ENCODE measurements around the gene RPUSD1. TPM values are rescaled to one million over a fixed set of nuclear protein-coding genes. Genes with fewer than 3 reads are reported as not detected.
"Not testable (repeated sequence)": the region's sequence is repeated elsewhere in the genome, so short reads cannot be mapped to it uniquely, and the experiment has no call there.

The RPUSD1 gene
- total and polyA plus RNA-seq, 2 donors (not counting 1 experiment from before 2014, with no cell fraction given) = 34.7 to 46.1 TPM

GRCh38 chr16:776824-777223 lies 11.4 kb downstream of the RPUSD1 start:
- intact Hi-C loops (cut with micrococcal nuclease) = no loop called here
- no peaks in the 10 kb centered on the region for H3K36me3 ChIP-seq (replicated peaks in 1 of 2; ENCODE audit: control extremely low read depth in 1 of 2, control insufficient read depth in 1 of 2, extremely low read depth in 1 of 2, insufficient read depth in 2 of 2, low read length in 1 of 2)
- H3K4me1 ChIP-seq (ENCODE audit: control insufficient read depth in 2 of 2, insufficient read depth in 2 of 2, low read length in 2 of 2) = no peaks in the 10 kb centered on the region
- Mint-ChIP-seq H3K4me3 (no peak overlapping the region), H3K4me1 (no peaks in the 10 kb centered on the region), H3K27ac (no peak overlapping the region), H3K27me3 (peaks cover 4% of the 10 kb centered on the region), H3K9me3 (ENCODE audit: insufficient read depth) (no peaks in the 10 kb centered on the region)
- no peak for TF ChIP-seq EZH2 (IDR thresholded peaks at IDR 0.05; ENCODE audit: borderline replicate concordance, insufficient read depth, low read depth, low read length, poor library complexity, severe bottlenecking)
- no peak for TF ChIP-seq CTCF (IDR thresholded peaks at IDR 0.05)
- H4K20me1 ChIP-seq (ENCODE audit: control insufficient read depth, insufficient read depth, low read length, poor library complexity, severe bottlenecking) = no peaks in the 10 kb centered on the region
- no peak overlapping the region for H3K27ac ChIP-seq (ENCODE audit: low read length in 2 of 2)
- WGBS (ENCODE audit: insufficient coverage) = 95% methylated on average over 8 of the region's 9 CpGs
- CTCF ChIA-PET = interaction anchor here (0.7 kb wide), 1 partner anchor 66 kb away, joined by 3 read pairs; no protein-coding TSS in a partner anchor
- no peak overlapping the region for H3K4me2 ChIP-seq (replicated peaks; ENCODE audit: low read depth, low read length, poor library complexity, severe bottlenecking)
- POLR2A ChIA-PET = no interaction called here
- no peak overlapping the region for H2AFZ ChIP-seq (ENCODE audit: insufficient read depth, low read depth, low read length, poor library complexity, severe bottlenecking)
- H3K79me2 ChIP-seq (ENCODE audit: control insufficient read depth, insufficient read depth, low read length) = no peaks in the 10 kb centered on the region
- H3K9ac ChIP-seq (ENCODE audit: low read length) = no peak overlapping the region
- H3K27me3 ChIP-seq (replicated peaks in 1 of 4; ENCODE audit: control extremely low read depth in 1 of 4, control insufficient read depth in 3 of 4, insufficient read depth in 4 of 4, low read length in 3 of 4) = peaks cover 0 to 18% (median 2%) of the 10 kb centered on the region in 4 experiments
- ATAC-seq (ENCODE audit: low read depth) = no peak
- H3K4me3 ChIP-seq (ENCODE audit: control extremely low read depth in 1 of 5, extremely low read depth in 1 of 5, insufficient read depth in 1 of 5, low read depth in 2 of 5, low read length in 4 of 5) = no peak overlapping the region
- DNase-seq = no peak
- no peaks in the 10 kb centered on the region for H3K9me3 ChIP-seq (ENCODE audit: control extremely low read depth in 1 of 3, control insufficient read depth in 2 of 3, insufficient read depth in 1 of 3, low read length in 2 of 3)

- H2AFZ ChIP-seq (ENCODE audit: insufficient read depth, low read depth, low read length, poor library complexity, severe bottlenecking); H3K4me1 ChIP-seq (ENCODE audit: control insufficient read depth in 2 of 2, insufficient read depth in 2 of 2, low read length in 2 of 2); H3K27me3 Mint-ChIP-seq; H3K9me3 ChIP-seq (ENCODE audit: control extremely low read depth in 1 of 3, control insufficient read depth in 2 of 3, insufficient read depth in 1 of 3, low read length in 2 of 3); H3K4me3 Mint-ChIP-seq; DNase-seq; H3K79me2 ChIP-seq (ENCODE audit: control insufficient read depth, insufficient read depth, low read length); H3K9ac ChIP-seq (ENCODE audit: low read length); H3K4me3 ChIP-seq (ENCODE audit: control extremely low read depth in 1 of 5, extremely low read depth in 1 of 5, insufficient read depth in 1 of 5, low read depth in 2 of 5, low read length in 4 of 5); POLR2A ChIA-PET; H3K4me1 Mint-ChIP-seq; H3K36me3 ChIP-seq (replicated peaks in 1 of 2; ENCODE audit: control extremely low read depth in 1 of 2, control insufficient read depth in 1 of 2, extremely low read depth in 1 of 2, insufficient read depth in 2 of 2, low read length in 1 of 2); H3K4me2 ChIP-seq (replicated peaks; ENCODE audit: low read depth, low read length, poor library complexity, severe bottlenecking); H3K27ac ChIP-seq (ENCODE audit: low read length in 2 of 2); H3K9me3 Mint-ChIP-seq (ENCODE audit: insufficient read depth); H4K20me1 ChIP-seq (ENCODE audit: control insufficient read depth, insufficient read depth, low read length, poor library complexity, severe bottlenecking); ATAC-seq (ENCODE audit: low read depth); H3K27ac Mint-ChIP-seq; intact Hi-C loops (cut with micrococcal nuclease): not testable (repeated sequence)
- H3K27me3 ChIP-seq (replicated peaks in 1 of 4; ENCODE audit: control extremely low read depth in 1 of 4, control insufficient read depth in 3 of 4, insufficient read depth in 4 of 4, low read length in 3 of 4) = peaks cover 0 to 16% (median 2%) of the 10 kb centered on the region in 4 experiments
- 90% methylated on average over 8 of the region's 10 CpGs for WGBS (ENCODE audit: insufficient coverage)
- CTCF ChIA-PET = interaction anchor here (0.7 kb wide), 1 partner anchor 66 kb away, joined by 3 read pairs; no protein-coding TSS in a partner anchor
Observed at GRCh38 chr16:776298-776697, 11.9 kb downstream of the RPUSD1 start.
